CD4-positive, alpha-beta T cell (primary cell): ENCODE results near the gene PRR27. TPM values are rescaled to one million over a fixed set of nuclear protein-coding genes. Genes with fewer than 3 reads are reported as not detected.

Experiments
- ATAC-seq: fragments of 200-7000 bp; cut with Tn5 transposase; one replicate; pipeline ENCODE4 v1.10.0; 2022; ENCODE audit warnings: mild to moderate bottlenecking; ENCODE audit not compliant: poor library complexity
- CTCF ChIA-PET: fragments of 350-600 bp; sonication (Branson Sonifier 250); formaldehyde crosslinking; loops from one replicate; lab custom pipeline; 2021; ENCODE audit warnings: antibody characterized with exemption, inconsistent platforms; lab: Charles Lee
- POLR2A ChIA-PET: fragments of 350-600 bp; sonication (Branson Sonifier 250); formaldehyde crosslinking; loops from one replicate; lab custom pipeline; 2021; ENCODE audit warnings: antibody characterized with exemption, inconsistent platforms; lab: Charles Lee
- DNase-seq, 14 experiments: peaks; one replicate each; pipeline ENCODE4 v3.0.0-alpha.2; 2013 to 2020; ENCODE audit warnings: mixed read lengths in 2 of 14
- H3K27ac ChIP-seq, 2 donors: one replicate each; pipeline versions ENCODE4 v1.5.1 to v1.7.0; 2013; ENCODE audit warnings: low read length in 2 of 2, low read depth in 1 of 2, mild to moderate bottlenecking in 1 of 2
- H3K27me3 ChIP-seq, 2 experiments: 1 replicate in 1 of 2; 2 replicates in 1 of 2; pipeline versions ENCODE4 v1.6.1 to v1.7.0; 2013; ENCODE audit warnings: low read length in 2 of 2, control low read depth in 1 of 2, mild to moderate bottlenecking in 1 of 2, moderate library complexity in 1 of 2; ENCODE audit not compliant: insufficient read depth in 2 of 2, control insufficient read depth in 1 of 2
- H3K36me3 ChIP-seq: one replicate; pipeline ENCODE4 v1.6.1; 2013; ENCODE audit warnings: low read length, control low read depth; ENCODE audit not compliant: insufficient read depth
- H3K4me1 ChIP-seq: one replicate; pipeline ENCODE4 v1.6.1; 2013; ENCODE audit warnings: low read length, control low read depth; ENCODE audit not compliant: insufficient read depth
- H3K4me3 ChIP-seq: one replicate; pipeline ENCODE4 v1.5.1; 2013; ENCODE audit warnings: mild to moderate bottlenecking, low read length, moderate library complexity
- H3K9me3 ChIP-seq, 2 experiments: 1 replicate in 1 of 2; 2 replicates in 1 of 2; pipeline versions ENCODE4 v1.6.1 to v1.7.0; 2013; ENCODE audit warnings: low read length in 2 of 2, mild to moderate bottlenecking in 2 of 2, control low read depth in 1 of 2, moderate library complexity in 1 of 2; ENCODE audit not compliant: control insufficient read depth in 1 of 2, insufficient read depth in 1 of 2
- H3K27ac Mint-ChIP-seq: one replicate; pipeline ENCODE4 v1.8.0; 2020; ENCODE audit warnings: mixed read lengths
- H3K27me3 Mint-ChIP-seq: one replicate; pipeline ENCODE4 v1.8.0; 2021; ENCODE audit warnings: mixed read lengths
- H3K36me3 Mint-ChIP-seq: one replicate; pipeline ENCODE4 v1.8.0; 2021; ENCODE audit warnings: low read depth, mixed read lengths
- H3K4me1 Mint-ChIP-seq: one replicate; pipeline ENCODE4 v1.8.0; 2021; ENCODE audit warnings: low read depth, mixed read lengths
- H3K4me3 Mint-ChIP-seq: one replicate; pipeline ENCODE4 v1.8.0; 2020; ENCODE audit warnings: mild to moderate bottlenecking, mixed read lengths
- H3K9me3 Mint-ChIP-seq: one replicate; pipeline ENCODE4 v1.8.0; 2020; ENCODE audit warnings: mixed read lengths
- CTCF ChIP-seq: fragments of 200-600 bp; IDR thresholded peaks from one replicate; pipeline ENCODE4 v1.8.0; 2022; ENCODE audit warnings: antibody characterized with exemption, mild to moderate bottlenecking
- intact Hi-C, 2 experiments: fragments of 100-400 bp; cut with DNase I in 1 of 2; cut with micrococcal nuclease in 1 of 2; formaldehyde crosslinking; loops; one replicate each; pipeline versions ENCODE4 v1.15.1 to v1.9.0; 2023 to 2025; cut with DNase I, micrococcal nuclease
- total RNA-seq, 174 experiments: library from RNA in 2 of 174; stranded (reverse) in 2 of 174; gene quantifications; one replicate each; pipeline ENCODE4 v1.2.3 and lab custom pipeline; 2021 to 2026

The PRR27 gene
- total RNA-seq, 2 experiments from 2014 or later = not detected

- H3K27me3 ChIP-seq = no peaks in the 10 kb centered on the region
- TF ChIP-seq CTCF = no peak
- POLR2A ChIA-PET = no interaction called here
- Mint-ChIP-seq H3K36me3 (no peaks in the 10 kb centered on the region), H3K9me3 (no peaks in the 10 kb centered on the region), H3K4me3 (no peak overlapping the region), H3K27ac (no peak overlapping the region), H3K27me3 (no peaks in the 10 kb centered on the region), H3K4me1 (no peaks in the 10 kb centered on the region)
- H3K27ac ChIP-seq = no peak overlapping the region
- no peak overlapping the region for H3K4me3 ChIP-seq
- no peak for DNase-seq
- intact Hi-C loops = no loop called here
- H3K36me3 ChIP-seq = no peaks in the 10 kb centered on the region
- H3K4me1 ChIP-seq = no peaks in the 10 kb centered on the region
- CTCF ChIA-PET = no interaction called here
- ATAC-seq = no peak
- peaks cover 0 to 6% of the 10 kb centered on the region in 2 experiments for H3K9me3 ChIP-seq
Measured at GRCh38 chr4:70114096-70114495, 39.9 kb upstream of the PRR27 start.

GRCh38 chr4:70120323-70120722 lies 33.7 kb upstream of the PRR27 start:
- intact Hi-C loops = no loop called here
- Mint-ChIP-seq H3K36me3 (no peaks in the 10 kb centered on the region), H3K27me3 (no peaks in the 10 kb centered on the region), H3K4me3 (no peak overlapping the region), H3K9me3 (peaks cover 2% of the 10 kb centered on the region), H3K27ac (no peak overlapping the region), H3K4me1 (no peaks in the 10 kb centered on the region)
- no peaks in the 10 kb centered on the region for H3K36me3 ChIP-seq
- H3K9me3 ChIP-seq = peaks cover 0 to 6% of the 10 kb centered on the region in 2 experiments
- H3K4me1 ChIP-seq = no peaks in the 10 kb centered on the region
- TF ChIP-seq CTCF = no peak
- DNase-seq = no peak
- no peak overlapping the region for H3K4me3 ChIP-seq
- ATAC-seq = no peak
- POLR2A ChIA-PET = no interaction called here
- H3K27ac ChIP-seq = no peak overlapping the region
- CTCF ChIA-PET = no interaction called here
- H3K27me3 ChIP-seq = no peaks in the 10 kb centered on the region

GRCh38 chr4:70133473-70133872 lies 20.6 kb upstream of the PRR27 start:
- no peak for TF ChIP-seq CTCF
- Mint-ChIP-seq H3K36me3 (no peaks in the 10 kb centered on the region), H3K9me3 (no peaks in the 10 kb centered on the region), H3K4me3 (no peak overlapping the region), H3K27ac (no peak overlapping the region), H3K27me3 (no peaks in the 10 kb centered on the region), H3K4me1 (no peaks in the 10 kb centered on the region)
- H3K9me3 ChIP-seq = no peaks in the 10 kb centered on the region
- no peaks in the 10 kb centered on the region for H3K36me3 ChIP-seq
- DNase-seq (no peak), ATAC-seq (no peak)
- ChIA-PET POLR2A (interaction anchor here (1.0 kb wide), 1 partner anchor 10 kb away, joined by 3 read pairs; no protein-coding TSS in a partner anchor), CTCF (no interaction called here)
- H3K27ac ChIP-seq = no peak overlapping the region
- H3K27me3 ChIP-seq = no peaks in the 10 kb centered on the region
- intact Hi-C loops = no loop called here
- no peaks in the 10 kb centered on the region for H3K4me1 ChIP-seq
- H3K4me3 ChIP-seq = no peak overlapping the region
